Ishikawa (cell line): ENCODE results near the gene CDX1.
A peak's percentile ranks its signal among the peaks of the same experiment; 100 is the strongest.

ENCODE experiments used
- CEBPB ChIP-seq: IDR thresholded peaks from 2 replicates; pipeline ENCODE4 v1.6.1; 2012
- CREB1 ChIP-seq: IDR thresholded peaks from 2 replicates; pipeline ENCODE4 v1.6.1; 2012; ENCODE audit warnings: low read depth
- EGR1 ChIP-seq: IDR thresholded peaks from 2 replicates; pipeline ENCODE4 v1.6.1; 2012
- EP300 ChIP-seq: IDR thresholded peaks from 2 replicates; pipeline ENCODE4 v1.6.1; 2012; ENCODE audit warnings: borderline replicate concordance
- FOXM1 ChIP-seq: IDR thresholded peaks from 2 replicates; pipeline ENCODE4 v1.6.1; 2012; ENCODE audit warnings: low read depth, borderline replicate concordance
- NFIC ChIP-seq: IDR thresholded peaks from 2 replicates; pipeline ENCODE4 v1.6.1; 2012
- RAD21 ChIP-seq: IDR thresholded peaks from 2 replicates; pipeline ENCODE4 v1.6.1; 2012; ENCODE audit warnings: low read depth
- TAF1 ChIP-seq: IDR thresholded peaks from 2 replicates; pipeline ENCODE4 v1.6.1; 2012; ENCODE audit warnings: low read depth, mild to moderate bottlenecking
- TCF12 ChIP-seq: IDR thresholded peaks from 2 replicates; pipeline ENCODE4 v1.6.1; 2012; ENCODE audit warnings: low read depth
- TEAD4 ChIP-seq: IDR thresholded peaks from 2 replicates; pipeline ENCODE4 v1.6.1; 2012
- YY1 ChIP-seq: IDR thresholded peaks from 2 replicates; pipeline ENCODE4 v1.6.1; 2012; ENCODE audit warnings: low read depth
- ZBTB7A ChIP-seq: IDR thresholded peaks from 2 replicates; pipeline ENCODE4 v1.6.1; 2012; ENCODE audit warnings: low read depth
- TF ChIP-seq, protein P1 (sequence below): IDR thresholded peaks from 2 replicates; pipeline ENCODE4 v1.6.1; 2012
- TF ChIP-seq, protein P2 (sequence below): IDR thresholded peaks from 2 replicates; pipeline ENCODE4 v1.6.1; 2012
- TF ChIP-seq, protein P3 (sequence below): IDR thresholded peaks from 2 replicates; pipeline ENCODE4 v1.6.1; 2012; ENCODE audit warnings: low read depth, mild to moderate bottlenecking

The CDX1 gene

DNA sequence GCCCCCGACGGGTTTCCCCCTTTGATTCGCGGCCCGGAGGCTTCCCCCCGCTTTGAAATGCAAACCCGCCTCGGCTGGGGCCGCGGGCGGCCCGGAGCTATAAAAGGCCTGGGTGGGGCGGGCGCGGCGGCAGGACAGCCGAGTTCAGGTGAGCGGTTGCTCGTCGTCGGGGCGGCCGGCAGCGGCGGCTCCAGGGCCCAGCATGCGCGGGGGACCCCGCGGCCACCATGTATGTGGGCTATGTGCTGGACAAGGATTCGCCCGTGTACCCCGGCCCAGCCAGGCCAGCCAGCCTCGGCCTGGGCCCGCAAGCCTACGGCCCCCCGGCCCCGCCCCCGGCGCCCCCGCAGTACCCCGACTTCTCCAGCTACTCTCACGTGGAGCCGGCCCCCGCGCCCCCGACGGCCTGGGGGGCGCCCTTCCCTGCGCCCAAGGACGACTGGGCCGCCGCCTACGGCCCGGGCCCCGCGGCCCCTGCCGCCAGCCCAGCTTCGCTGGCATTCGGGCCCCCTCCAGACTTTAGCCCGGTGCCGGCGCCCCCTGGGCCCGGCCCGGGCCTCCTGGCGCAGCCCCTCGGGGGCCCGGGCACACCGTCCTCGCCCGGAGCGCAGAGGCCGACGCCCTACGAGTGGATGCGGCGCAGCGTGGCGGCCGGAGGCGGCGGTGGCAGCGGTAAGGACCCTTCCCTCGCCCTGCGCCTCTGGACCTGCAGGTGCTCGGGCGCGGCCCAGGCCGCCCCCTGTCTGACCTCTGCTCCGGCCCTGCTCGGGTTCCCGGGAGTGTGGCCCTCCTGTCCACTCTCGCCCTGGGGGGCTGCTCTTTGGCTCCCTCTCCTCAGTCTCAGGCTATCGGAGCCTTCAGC, at the start of gene CDX1:
CDX1 (plus strand) TSS at position 129 of the 862 bp plus-strand sequence; CDS start at position 228, 99 bp downstream.
- TF ChIP-seq, protein P1, sequence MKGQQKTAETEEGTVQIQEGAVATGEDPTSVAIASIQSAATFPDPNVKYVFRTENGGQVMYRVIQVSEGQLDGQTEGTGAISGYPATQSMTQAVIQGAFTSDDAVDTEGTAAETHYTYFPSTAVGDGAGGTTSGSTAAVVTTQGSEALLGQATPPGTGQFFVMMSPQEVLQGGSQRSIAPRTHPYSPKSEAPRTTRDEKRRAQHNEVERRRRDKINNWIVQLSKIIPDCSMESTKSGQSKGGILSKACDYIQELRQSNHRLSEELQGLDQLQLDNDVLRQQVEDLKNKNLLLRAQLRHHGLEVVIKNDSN = no peak
- TF ChIP-seq, protein P2, sequence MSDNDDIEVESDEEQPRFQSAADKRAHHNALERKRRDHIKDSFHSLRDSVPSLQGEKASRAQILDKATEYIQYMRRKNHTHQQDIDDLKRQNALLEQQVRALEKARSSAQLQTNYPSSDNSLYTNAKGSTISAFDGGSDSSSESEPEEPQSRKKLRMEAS = no peak
- TF ChIP-seq EGR1 (no peak), TAF1 (no peak), CEBPB (no peak), CREB1 (no peak), NFIC (no peak), FOXM1 (no peak)

DNA sequence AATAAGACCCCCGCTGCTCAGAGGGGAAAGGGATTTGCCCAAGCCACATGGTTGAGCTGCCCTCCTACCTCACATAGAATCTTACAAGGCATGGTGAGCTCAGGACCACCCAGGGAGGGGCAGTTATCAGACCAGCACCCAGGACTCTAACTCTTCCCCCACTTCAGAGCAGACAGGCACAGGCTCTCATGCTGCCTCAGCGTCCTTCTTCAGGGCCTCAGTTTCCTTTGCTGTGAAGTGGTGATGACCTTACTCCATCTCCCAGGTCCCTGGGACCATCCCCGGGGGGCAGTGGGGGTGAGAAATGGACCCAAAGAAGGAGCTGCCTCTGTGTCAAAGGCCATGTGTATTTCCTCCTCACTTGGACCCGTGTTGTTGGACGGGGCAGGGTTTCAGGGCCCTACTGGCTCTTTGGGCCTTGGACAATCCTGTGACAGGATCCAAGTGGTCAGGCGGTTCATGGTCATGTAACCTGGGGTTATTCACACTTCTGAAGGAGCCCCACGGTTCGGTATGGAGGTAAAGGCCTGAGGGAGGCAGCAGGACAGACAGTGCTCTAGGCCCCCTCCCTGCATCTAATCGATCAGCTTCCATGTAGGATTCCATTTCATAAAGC, 48.5 kb upstream of the CDX1 start:
- no peak for TF ChIP-seq ZBTB7A
- TF ChIP-seq, protein P1 = no peak
- TF ChIP-seq FOXM1 = no peak
- TF ChIP-seq RAD21 = no peak
- TF ChIP-seq EP300 = no peak

DNA sequence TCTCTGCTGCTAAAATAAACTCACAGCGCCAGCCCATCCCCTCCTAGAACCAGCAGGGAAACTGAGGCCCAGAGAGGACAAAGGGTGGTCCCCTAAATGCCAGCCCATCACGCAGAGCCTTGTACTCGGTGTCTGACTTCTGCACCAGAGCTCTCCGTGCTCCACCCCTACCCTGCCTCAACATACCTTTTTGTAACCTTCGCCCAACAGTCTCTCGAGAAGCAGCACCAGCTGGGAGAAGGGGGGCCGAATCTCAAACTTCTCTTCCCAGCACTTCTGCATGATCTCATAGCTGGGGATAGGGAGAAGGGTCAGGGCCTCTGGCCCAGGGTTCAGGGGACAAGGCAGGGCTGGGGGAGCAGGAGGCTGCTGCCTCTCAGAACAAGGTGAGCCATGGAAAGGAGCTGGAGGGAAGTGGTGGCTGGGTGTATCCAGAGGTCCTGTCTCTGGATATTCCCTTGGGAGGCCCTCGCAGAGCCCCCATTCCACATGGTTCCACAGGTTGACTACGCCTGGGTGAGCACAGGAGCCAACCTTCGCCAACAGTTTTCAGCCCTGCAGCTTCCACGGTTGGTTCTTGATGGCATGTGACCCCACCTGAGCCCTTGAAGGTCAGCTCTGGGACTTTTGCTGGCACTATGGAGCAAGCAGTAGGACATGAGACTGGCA, 47.9 kb upstream of the CDX1 start:
- TF ChIP-seq TCF12 (no peak), YY1 (no peak), CEBPB (no peak), ZBTB7A (no peak), RAD21 (no peak), EP300 (no peak)
- TF ChIP-seq, protein P3, sequence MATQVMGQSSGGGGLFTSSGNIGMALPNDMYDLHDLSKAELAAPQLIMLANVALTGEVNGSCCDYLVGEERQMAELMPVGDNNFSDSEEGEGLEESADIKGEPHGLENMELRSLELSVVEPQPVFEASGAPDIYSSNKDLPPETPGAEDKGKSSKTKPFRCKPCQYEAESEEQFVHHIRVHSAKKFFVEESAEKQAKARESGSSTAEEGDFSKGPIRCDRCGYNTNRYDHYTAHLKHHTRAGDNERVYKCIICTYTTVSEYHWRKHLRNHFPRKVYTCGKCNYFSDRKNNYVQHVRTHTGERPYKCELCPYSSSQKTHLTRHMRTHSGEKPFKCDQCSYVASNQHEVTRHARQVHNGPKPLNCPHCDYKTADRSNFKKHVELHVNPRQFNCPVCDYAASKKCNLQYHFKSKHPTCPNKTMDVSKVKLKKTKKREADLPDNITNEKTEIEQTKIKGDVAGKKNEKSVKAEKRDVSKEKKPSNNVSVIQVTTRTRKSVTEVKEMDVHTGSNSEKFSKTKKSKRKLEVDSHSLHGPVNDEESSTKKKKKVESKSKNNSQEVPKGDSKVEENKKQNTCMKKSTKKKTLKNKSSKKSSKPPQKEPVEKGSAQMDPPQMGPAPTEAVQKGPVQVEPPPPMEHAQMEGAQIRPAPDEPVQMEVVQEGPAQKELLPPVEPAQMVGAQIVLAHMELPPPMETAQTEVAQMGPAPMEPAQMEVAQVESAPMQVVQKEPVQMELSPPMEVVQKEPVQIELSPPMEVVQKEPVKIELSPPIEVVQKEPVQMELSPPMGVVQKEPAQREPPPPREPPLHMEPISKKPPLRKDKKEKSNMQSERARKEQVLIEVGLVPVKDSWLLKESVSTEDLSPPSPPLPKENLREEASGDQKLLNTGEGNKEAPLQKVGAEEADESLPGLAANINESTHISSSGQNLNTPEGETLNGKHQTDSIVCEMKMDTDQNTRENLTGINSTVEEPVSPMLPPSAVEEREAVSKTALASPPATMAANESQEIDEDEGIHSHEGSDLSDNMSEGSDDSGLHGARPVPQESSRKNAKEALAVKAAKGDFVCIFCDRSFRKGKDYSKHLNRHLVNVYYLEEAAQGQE = no peak
- TF ChIP-seq, protein P2 = no peak

DNA sequence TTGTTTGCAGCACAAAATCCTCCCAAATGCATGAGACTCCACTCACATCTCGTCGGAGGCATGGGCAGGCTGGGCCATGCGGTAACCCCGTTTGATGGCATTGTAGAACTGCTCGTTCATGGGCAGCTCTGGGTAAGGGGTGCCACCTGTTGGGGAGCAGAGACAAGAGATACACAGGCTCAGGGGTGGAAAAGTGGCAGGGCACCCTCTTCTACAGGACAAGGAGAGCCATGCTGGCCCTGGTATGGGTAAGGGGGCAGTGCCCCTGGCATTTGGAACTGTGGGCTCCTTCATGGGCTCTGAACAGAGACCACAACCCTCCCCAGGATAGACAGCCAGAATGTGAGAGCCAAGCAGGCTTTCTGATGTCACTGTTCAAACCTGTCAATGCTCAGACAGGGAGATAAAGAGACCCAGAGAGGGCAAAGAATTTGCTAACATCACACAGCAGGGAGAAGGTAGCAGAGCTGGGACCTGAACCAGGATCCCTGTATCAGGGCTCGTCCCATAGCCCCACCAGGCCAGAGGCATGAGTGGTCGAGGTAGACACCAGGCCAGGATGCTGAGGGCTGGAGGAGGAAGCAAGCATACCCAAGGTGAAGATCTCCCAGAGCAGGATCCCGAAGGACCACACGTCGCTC, 47.0 kb upstream of the CDX1 start:
- TF ChIP-seq, protein P2 = no peak
- peak; percentile 19; the same call in 1 of the 2 replicates for TF ChIP-seq RAD21
- no peak for TF ChIP-seq CEBPB
- TF ChIP-seq, protein P1 = no peak
- no peak for TF ChIP-seq YY1
- no peak for TF ChIP-seq TEAD4
- no peak for TF ChIP-seq EGR1
- no peak for TF ChIP-seq ZBTB7A
- no peak for TF ChIP-seq NFIC

DNA sequence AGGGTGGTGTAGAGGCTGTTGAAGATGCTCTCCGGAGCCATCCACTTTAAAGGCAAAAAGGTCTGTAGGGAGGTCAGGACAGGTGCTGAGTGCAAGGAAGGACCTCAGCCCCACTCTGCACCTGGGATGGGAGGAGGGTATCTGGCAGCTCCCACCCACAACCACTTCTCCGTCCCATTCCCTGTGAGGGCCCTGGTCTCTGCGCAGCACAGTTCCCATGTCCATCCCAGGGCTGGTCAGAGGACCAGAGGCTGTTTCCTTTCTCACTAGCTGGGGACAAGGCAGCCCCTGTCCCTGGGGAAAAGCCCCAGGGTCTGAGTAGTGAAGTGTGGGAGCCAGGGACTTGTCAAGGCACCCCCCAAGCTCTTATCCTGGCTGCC, 46.5 kb upstream of the CDX1 start:
- TF ChIP-seq EP300 (no peak), YY1 (no peak), FOXM1 (no peak), NFIC (no peak), TEAD4 (no peak), TCF12 (no peak), CEBPB (no peak), RAD21 (no peak), ZBTB7A (no peak), TAF1 (no peak), EGR1 (no peak), CREB1 (no peak)
- TF ChIP-seq, protein P1 = no peak
- TF ChIP-seq, protein P3 = no peak
- TF ChIP-seq, protein P2 = no peak
